ENCODE results near the gene SLFNL1.

The SLFNL1 gene

GRCh38 chr1:40985161-40985560 is 36.4 kb downstream of the SLFNL1 start:
- no peak for DNase-seq

- no peak for DNase-seq
Observed at GRCh38 chr1:40984531-40984930, 37.0 kb downstream of the SLFNL1 start.

- no peak for DNase-seq
Observed at GRCh38 chr1:40984066-40984465, 37.5 kb downstream of the SLFNL1 start.

GRCh38 chr1:40983286-40983685 is 38.2 kb downstream of the SLFNL1 start:
- DNase-seq = no peak

- no peak for DNase-seq
Observed at GRCh38 chr1:40982721-40983120, 38.8 kb downstream of the SLFNL1 start.

GRCh38 chr1:40981691-40982448 is 39.7 kb downstream of the SLFNL1 start:
- no peak for DNase-seq

- peak; percentile 97 for DNase-seq
Observed at GRCh38 chr1:40980453-40981121, 40.9 kb downstream of the SLFNL1 start.

- DNase-seq = no peak
Observed at GRCh38 chr1:40980068-40980452, 41.5 kb downstream of the SLFNL1 start.

GRCh38 chr1:40979241-40980067 is 42.1 kb downstream of the SLFNL1 start, which contains the start of gene CTPS1:
Gene CTPS1 (plus strand): TSS chr1:40979696. CDS start chr1:40983291, 3,595 bp downstream.
- peak; percentile 100 for DNase-seq

- DNase-seq = no peak
Observed at GRCh38 chr1:40978886-40979240, 42.7 kb downstream of the SLFNL1 start.

GRCh38 chr1:40977716-40978115 is 43.8 kb downstream of the SLFNL1 start:
- DNase-seq = no peak

GRCh38 chr1:40976952-40977690 is 44.4 kb downstream of the SLFNL1 start:
- no peak for DNase-seq

GRCh38 chr1:40974945-40975344 is 46.6 kb downstream of the SLFNL1 start:
- DNase-seq = no peak

- DNase-seq = no peak
Observed at GRCh38 chr1:40973912-40974311, 47.6 kb downstream of the SLFNL1 start.

GRCh38 chr1:40971966-40972365 is 49.6 kb downstream of the SLFNL1 start:
- no peak for DNase-seq

GRCh38 chr1:40969445-40969844 is 52.1 kb downstream of the SLFNL1 start:
- no peak for DNase-seq

- DNase-seq = no peak
Observed at GRCh38 chr1:40966417-40966816, 55.1 kb downstream of the SLFNL1 start.
